HepG2 (cell line): Measurements from ENCODE around the gene ZBTB32. TPM values are rescaled to one million over a fixed set of nuclear protein-coding genes. Genes with fewer than 3 reads are reported as not detected.

Experiments used
- AGO2 ChIP-seq: fragments of 200-400 bp; formaldehyde crosslinking; optimal IDR thresholded peaks from 2 replicates; pipeline ENCODE3; 2017; ENCODE audit warnings: mild to moderate bottlenecking, low read depth, low read length, moderate library complexity
- AHR ChIP-seq: IDR thresholded peaks from 2 replicates; pipeline ENCODE4 v1.6.1; 2018; ENCODE audit warnings: missing genetic modification reagents, missing compliant biosample characterization
- BRCA1 ChIP-seq: sonication (generic); formaldehyde crosslinking; IDR thresholded peaks from 2 replicates; pipeline ENCODE4 v1.4.0; 2020; ENCODE audit warnings: missing genetic modification reagents
- CHD2 ChIP-seq: IDR thresholded peaks from 2 replicates; pipeline ENCODE4 v1.6.1; 2011; ENCODE audit warnings: low read depth, low read length, improper control_type of control experiment
- DMAP1 ChIP-seq: IDR thresholded peaks from 2 replicates; pipeline ENCODE4 v1.6.1; 2016
- DZIP1 ChIP-seq: sonication (generic); formaldehyde crosslinking; IDR thresholded peaks from 2 replicates; pipeline ENCODE4 v1.5.0; 2020; ENCODE audit warnings: mild to moderate bottlenecking, missing genetic modification reagents
- ERF ChIP-seq: IDR thresholded peaks from 2 replicates; pipeline ENCODE4 v1.6.1; 2018; ENCODE audit warnings: missing biosample characterization, missing genetic modification reagents
- HDAC2 ChIP-seq: sonication (generic); formaldehyde crosslinking; IDR thresholded peaks from 2 replicates; pipeline ENCODE4 v1.4.0; 2020; ENCODE audit warnings: missing genetic modification reagents
- MLLT10 ChIP-seq: sonication (generic); formaldehyde crosslinking; IDR thresholded peaks from 2 replicates; pipeline ENCODE4 v1.4.0; 2020; ENCODE audit warnings: missing genetic modification reagents
- MYC ChIP-seq: sonication (generic); formaldehyde crosslinking; IDR thresholded peaks from 2 replicates; pipeline ENCODE4 v1.9.0; 2021; ENCODE audit warnings: missing genetic modification reagents, borderline replicate concordance
- REST ChIP-seq, 2 experiments: IDR thresholded peaks; 2 replicates each; pipeline ENCODE4 v1.6.1; 2011 to 2012; ENCODE audit warnings: low read length in 2 of 2, borderline replicate concordance in 1 of 2, low read depth in 1 of 2, mild to moderate bottlenecking in 1 of 2, moderate library complexity in 1 of 2
- SAP130 ChIP-seq: IDR thresholded peaks from 2 replicates; pipeline ENCODE4 v1.6.1; 2016; ENCODE audit warnings: low read depth
- SRSF4 ChIP-seq: fragments of 200-400 bp; formaldehyde crosslinking; IDR thresholded peaks from one replicate; pipeline ENCODE4 v1.6.1; 2018; ENCODE audit warnings: mild to moderate bottlenecking, low read depth, low read length, moderate library complexity; ENCODE audit not compliant: poor library complexity, severe bottlenecking
- ZBTB7A ChIP-seq: sonication (generic); formaldehyde crosslinking; IDR thresholded peaks from 2 replicates; pipeline ENCODE4 v1.8.0; 2022; ENCODE audit warnings: mild to moderate bottlenecking, missing genetic modification reagents
- ZNF432 ChIP-seq: sonication (generic); formaldehyde crosslinking; IDR thresholded peaks from 2 replicates; pipeline ENCODE4 v1.5.0; 2020; ENCODE audit warnings: missing genetic modification reagents, mild to moderate bottlenecking, borderline replicate concordance
- ZNF678 ChIP-seq: sonication (generic); formaldehyde crosslinking; IDR thresholded peaks from 2 replicates; pipeline ENCODE4 v1.4.0; 2020; ENCODE audit warnings: mild to moderate bottlenecking, missing genetic modification reagents
- polyA plus RNA-seq, 8 experiments: library from polyadenylated mRNA; depleted of rRNA in 3 of 8; stranded (reverse) in 7 of 8; unstranded in 1 of 8; fragments of >200 nt; fragmentation: Illumina TruSeq in 4 of 8; extraction: Trizol in 4 of 8; gene quantifications; 2 replicates each; pipeline versions ENCODE4 v1.2.1 to v1.2.3, GENCODE V29; 2011 to 2016; ENCODE audit warnings: low read depth in 4 of 8, missing spikeins in 1 of 8, mixed read lengths in 1 of 8; ENCODE audit not compliant: insufficient read depth in 1 of 8
- total RNA-seq, 5 experiments: library from RNA; depleted of rRNA; stranded (reverse); fragments of >200 nt; fragmentation: Illumina TruSeq; extraction: Trizol; gene quantifications; 2 replicates each; pipeline ENCODE4 v1.2.3, GENCODE V29; 2016; ENCODE audit warnings: low read depth in 1 of 5
- TF ChIP-seq, protein P1 (sequence below): sonication (generic); formaldehyde crosslinking; IDR thresholded peaks from 2 replicates; pipeline ENCODE4 v1.4.0; 2020; ENCODE audit warnings: mild to moderate bottlenecking, missing genetic modification reagents, borderline replicate concordance
- TF ChIP-seq, protein P2 (sequence below): sonication (generic); formaldehyde crosslinking; IDR thresholded peaks from 2 replicates; pipeline ENCODE4 v1.4.0; 2020; ENCODE audit warnings: missing genetic modification reagents, mild to moderate bottlenecking, borderline replicate concordance

The ZBTB32 gene
- total and polyA plus RNA-seq, 2 of the 13 experiments (the other 11 are each of a cell fraction or from before 2014, with no cell fraction given), result not detected

- TF ChIP-seq AHR (CRISPR knock-in tag) (no peak), ZNF432 (CRISPR knock-in tag) (no peak), ERF (CRISPR knock-in tag) (no peak), DMAP1 (no peak), CHD2 (no peak), ZBTB7A (CRISPR knock-in tag) (no peak), SRSF4 (no peak), MYC (CRISPR knock-in tag) (0 out of 2 replicates have a peak, but pooled peaks have one; percentile 13), HDAC2 (no peak), DZIP1 (CRISPR knock-in tag) (no peak), BRCA1 (no peak), MLLT10 (CRISPR knock-in tag) (no peak), SAP130 (peak; percentile 90), REST (IDR thresholded peaks at IDR 0.05; ENCODE audit: borderline replicate concordance in 1 of 2, low read depth in 1 of 2, low read length in 2 of 2) (no peak), ZNF678 (CRISPR knock-in tag) (no peak), AGO2 (peak; percentile 37)
- TF ChIP-seq, protein P1, sequence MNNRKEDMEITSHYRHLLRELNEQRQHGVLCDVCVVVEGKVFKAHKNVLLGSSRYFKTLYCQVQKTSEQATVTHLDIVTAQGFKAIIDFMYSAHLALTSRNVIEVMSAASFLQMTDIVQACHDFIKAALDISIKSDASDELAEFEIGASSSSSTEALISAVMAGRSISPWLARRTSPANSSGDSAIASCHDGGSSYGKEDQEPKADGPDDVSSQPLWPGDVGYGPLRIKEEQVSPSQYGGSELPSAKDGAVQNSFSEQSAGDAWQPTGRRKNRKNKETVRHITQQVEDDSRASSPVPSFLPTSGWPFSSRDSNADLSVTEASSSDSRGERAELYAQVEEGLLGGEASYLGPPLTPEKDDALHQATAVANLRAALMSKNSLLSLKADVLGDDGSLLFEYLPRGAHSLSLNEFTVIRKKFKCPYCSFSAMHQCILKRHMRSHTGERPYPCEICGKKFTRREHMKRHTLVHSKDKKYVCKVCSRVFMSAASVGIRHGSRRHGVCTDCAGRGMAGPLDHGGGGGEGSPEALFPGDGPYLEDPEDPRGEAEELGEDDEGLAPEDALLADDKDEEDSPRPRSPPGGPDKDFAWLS (CRISPR knock-in tag), result no peak
- TF ChIP-seq, protein P2, sequence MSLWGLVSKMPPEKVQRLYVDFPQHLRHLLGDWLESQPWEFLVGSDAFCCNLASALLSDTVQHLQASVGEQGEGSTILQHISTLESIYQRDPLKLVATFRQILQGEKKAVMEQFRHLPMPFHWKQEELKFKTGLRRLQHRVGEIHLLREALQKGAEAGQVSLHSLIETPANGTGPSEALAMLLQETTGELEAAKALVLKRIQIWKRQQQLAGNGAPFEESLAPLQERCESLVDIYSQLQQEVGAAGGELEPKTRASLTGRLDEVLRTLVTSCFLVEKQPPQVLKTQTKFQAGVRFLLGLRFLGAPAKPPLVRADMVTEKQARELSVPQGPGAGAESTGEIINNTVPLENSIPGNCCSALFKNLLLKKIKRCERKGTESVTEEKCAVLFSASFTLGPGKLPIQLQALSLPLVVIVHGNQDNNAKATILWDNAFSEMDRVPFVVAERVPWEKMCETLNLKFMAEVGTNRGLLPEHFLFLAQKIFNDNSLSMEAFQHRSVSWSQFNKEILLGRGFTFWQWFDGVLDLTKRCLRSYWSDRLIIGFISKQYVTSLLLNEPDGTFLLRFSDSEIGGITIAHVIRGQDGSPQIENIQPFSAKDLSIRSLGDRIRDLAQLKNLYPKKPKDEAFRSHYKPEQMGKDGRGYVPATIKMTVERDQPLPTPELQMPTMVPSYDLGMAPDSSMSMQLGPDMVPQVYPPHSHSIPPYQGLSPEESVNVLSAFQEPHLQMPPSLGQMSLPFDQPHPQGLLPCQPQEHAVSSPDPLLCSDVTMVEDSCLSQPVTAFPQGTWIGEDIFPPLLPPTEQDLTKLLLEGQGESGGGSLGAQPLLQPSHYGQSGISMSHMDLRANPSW (CRISPR knock-in tag), result no peak
Observed at GRCh38 chr19:35719402-35720162, 15.2 kb downstream of the ZBTB32 start (continued).
